22Rv1 (cell line): ENCODE data around the gene METTL6.
"Not testable (repeated sequence)": the region's sequence is repeated elsewhere in the genome, so short reads cannot be mapped to it uniquely, and the experiment has no call there.

Experiments used
- H3K27ac ChIP-seq: fragments of 450-650 bp; 2 replicates; pipeline ENCODE4 v1.5.1; 2017
- CTCF ChIP-seq: fragments of 450-650 bp; IDR thresholded peaks from 2 replicates; pipeline ENCODE4 v1.5.1; 2017; ENCODE audit warnings: mild to moderate bottlenecking
- ZFX ChIP-seq: fragments of 450-650 bp; IDR thresholded peaks from 2 replicates; pipeline ENCODE4 v1.6.1; 2017; ENCODE audit warnings: antibody characterized with exemption, borderline replicate concordance

The METTL6 gene

GRCh38 chr3:15385901-15386653 lies 41.3 kb downstream of the METTL6 start:
- no peak overlapping the region for H3K27ac ChIP-seq

GRCh38 chr3:15385238-15385695 lies 42.1 kb downstream of the METTL6 start:
- not testable (repeated sequence) for H3K27ac ChIP-seq

More at GRCh38 chr3:15385901-15386653, 41.3 kb downstream of the METTL6 start:
- TF ChIP-seq ZFX (no peak), CTCF (no peak)

GRCh38 chr3:15384510-15385237 lies 42.7 kb downstream of the METTL6 start:
- TF ChIP-seq CTCF, result no peak
- TF ChIP-seq ZFX, result no peak
- H3K27ac ChIP-seq, result no peak overlapping the region

GRCh38 chr3:15382405-15382923 lies 44.9 kb downstream of the METTL6 start:
- TF ChIP-seq CTCF (no peak), ZFX (no peak)
- no peak overlapping the region for H3K27ac ChIP-seq

GRCh38 chr3:15380980-15381890 lies 46.1 kb downstream of the METTL6 start:
- no peak overlapping the region for H3K27ac ChIP-seq

GRCh38 chr3:15377961-15378791 lies 49.2 kb downstream of the METTL6 start:
- TF ChIP-seq ZFX (no peak), CTCF (peak; percentile 93)
- peak overlapping the region; percentile 30; the same call in 1 of the 2 replicates for H3K27ac ChIP-seq

More at GRCh38 chr3:15380980-15381890, 46.1 kb downstream of the METTL6 start:
- no peak for TF ChIP-seq ZFX
- TF ChIP-seq CTCF, result no peak
